ENCODE measurements around the gene DNAJA1. TPM values are rescaled to one million over a fixed set of nuclear protein-coding genes. Genes with fewer than 3 reads are reported as not detected.
"Not testable (repeated sequence)": the region's sequence is repeated elsewhere in the genome, so short reads cannot be mapped to it uniquely, and the experiment has no call there.

Gene DNAJA1
- 138 and 152 TPM in 2 replicates for total RNA-seq (2014; rRNA removed; shearing (Covaris generic))
- 163 and 176 TPM in 2 replicates for polyA plus RNA-seq (2015; cell fraction: cytosol; rRNA removed)
- 59.2 and 62.9 TPM in 2 replicates for polyA plus RNA-seq (2015; cell fraction: nucleus; rRNA removed)

DNA sequence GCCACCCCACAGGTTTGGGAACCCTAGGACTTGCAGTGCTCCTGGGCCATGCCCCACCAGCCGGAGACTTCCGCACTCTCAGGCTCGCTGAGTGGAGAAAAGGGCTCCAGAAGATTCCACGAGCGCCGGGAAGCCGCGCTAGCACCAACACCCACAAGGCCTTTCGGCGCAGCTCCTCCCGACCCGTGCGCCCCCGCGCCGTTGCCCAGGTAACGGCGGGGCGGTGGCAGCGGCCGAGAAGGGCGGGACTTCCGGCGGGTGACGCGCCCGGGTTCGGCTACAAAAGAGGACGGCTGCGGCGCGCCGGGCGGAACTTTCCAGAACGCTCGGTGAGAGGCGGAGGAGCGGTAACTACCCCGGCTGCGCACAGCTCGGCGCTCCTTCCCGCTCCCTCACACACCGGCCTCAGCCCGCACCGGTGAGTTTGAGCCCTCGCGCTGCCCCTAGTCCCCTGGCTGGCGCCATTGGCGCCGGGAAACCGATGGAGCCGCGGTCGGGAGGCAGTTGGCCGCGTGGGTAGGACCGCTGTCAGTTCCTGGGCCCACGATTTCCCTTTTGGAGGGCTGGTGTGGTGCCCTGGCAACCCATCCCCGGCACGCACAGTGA, at the start of gene DNAJA1:
Gene DNAJA1, plus strand, starts transcription at position 308 of the 606 bp plus-strand sequence. CDS start 1,212 bp downstream, outside the sequence.
- DNase-seq (ENCODE audit: low read depth, low spot score) = peak; percentile 87
- in situ Hi-C loops (cut with HindIII; ENCODE audit: low pct_unique_long_range_greater_than_20kb, low sequenced_read_pairs) = no loop called here

DNA sequence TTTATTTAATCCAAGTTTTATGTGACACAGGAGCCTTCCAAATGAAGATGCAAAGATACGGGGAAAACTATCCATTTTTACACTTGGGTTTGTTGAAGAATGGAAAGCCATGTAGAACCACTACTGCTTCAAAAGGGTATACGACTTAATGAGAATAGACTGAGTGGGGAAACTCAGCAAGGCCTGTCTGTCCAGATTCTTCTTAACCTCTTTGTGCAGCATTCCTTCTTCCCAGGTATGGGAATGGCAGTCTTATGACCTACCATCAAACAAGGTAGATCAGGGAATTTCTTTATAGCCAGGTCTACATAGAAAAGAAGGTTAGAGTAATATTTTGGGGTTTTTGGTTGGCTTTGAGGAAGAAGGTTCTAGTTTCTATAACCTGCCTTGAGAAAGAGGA, 47.0 kb upstream of the DNAJA1 start:
- in situ Hi-C loops (cut with HindIII; ENCODE audit: low pct_unique_long_range_greater_than_20kb, low sequenced_read_pairs) = no loop called here
- no peak for DNase-seq (ENCODE audit: low read depth, low spot score)

DNA sequence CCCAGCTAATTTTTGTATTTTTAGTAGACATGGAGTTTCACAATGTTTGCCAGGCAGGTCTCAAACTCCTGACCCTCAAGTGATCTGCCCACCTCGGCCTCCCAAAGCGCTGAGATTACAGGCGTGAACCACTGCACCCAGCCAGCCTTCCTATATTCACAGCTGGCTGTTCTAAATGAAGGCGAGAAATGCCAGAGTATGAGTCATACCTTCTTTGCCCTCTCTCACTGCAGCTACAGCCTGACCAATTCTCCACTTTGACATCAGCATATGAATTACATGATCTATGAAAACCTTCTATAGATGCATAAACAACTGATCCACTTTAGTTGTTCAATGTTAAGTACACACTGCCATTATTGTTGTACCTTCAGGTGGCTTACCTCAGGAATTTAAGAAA, 38.1 kb upstream of the DNAJA1 start:
- peak; percentile 76 for DNase-seq (ENCODE audit: low read depth, low spot score)
- in situ Hi-C loops (cut with HindIII; ENCODE audit: low pct_unique_long_range_greater_than_20kb, low sequenced_read_pairs) = no loop called here

DNA sequence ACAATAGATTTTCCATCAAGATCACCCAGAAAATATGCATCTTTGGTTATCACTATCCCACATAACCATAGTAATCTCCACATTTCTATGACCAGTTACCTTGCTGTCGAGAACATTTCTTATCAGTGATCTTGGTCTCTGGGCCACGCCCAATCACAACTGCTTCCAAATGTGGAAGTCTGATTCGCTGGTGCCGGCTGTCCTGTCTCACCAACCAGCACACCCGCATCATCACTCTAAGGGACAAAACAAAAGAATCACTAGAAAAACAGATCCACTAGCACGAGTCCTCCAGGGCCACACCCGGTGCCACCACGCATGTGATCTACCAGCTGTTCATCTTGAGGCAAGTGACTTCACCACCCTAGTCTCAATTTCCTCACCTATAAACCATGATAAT, 35.4 kb upstream of the DNAJA1 start:
- in situ Hi-C loops (cut with HindIII; ENCODE audit: low pct_unique_long_range_greater_than_20kb, low sequenced_read_pairs) = no loop called here
- no peak for DNase-seq (ENCODE audit: low read depth, low spot score)

DNA sequence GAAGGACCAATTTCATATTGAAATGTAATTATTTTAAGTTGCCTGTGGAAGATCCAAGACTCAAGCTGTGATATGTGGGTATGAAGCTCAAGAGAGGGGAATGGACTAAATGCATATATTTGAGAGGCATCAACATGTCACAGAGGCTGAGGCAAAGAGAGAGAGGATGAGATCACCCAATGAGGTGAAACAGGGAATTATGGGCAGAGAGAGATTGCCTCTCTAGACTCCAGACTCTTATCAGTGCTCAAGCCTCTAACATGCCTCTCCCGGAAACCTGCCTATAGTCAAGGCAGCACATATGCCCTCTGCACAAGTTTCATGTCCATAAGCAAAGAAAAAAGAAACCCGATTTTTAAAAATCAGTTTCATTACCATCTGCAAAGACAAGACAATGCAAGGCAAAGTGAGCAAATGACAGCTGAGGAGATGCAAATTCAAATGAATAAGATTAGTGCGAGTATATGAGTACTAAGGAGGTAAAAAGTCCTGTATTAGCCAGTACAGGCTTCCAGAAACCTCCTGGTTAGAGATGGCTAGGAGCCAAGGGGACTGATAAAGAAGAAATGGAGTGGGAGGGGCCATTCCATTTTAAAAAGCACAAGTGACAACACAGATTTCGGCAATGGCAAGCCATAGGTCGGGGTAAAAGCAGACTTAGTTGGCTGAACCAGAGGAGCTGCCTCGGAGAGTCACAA, 33.0 kb upstream of the DNAJA1 start:
- DNase-seq (ENCODE audit: low read depth, low spot score) = no peak
- in situ Hi-C loops (cut with HindIII; ENCODE audit: low pct_unique_long_range_greater_than_20kb, low sequenced_read_pairs) = no loop called here

DNA sequence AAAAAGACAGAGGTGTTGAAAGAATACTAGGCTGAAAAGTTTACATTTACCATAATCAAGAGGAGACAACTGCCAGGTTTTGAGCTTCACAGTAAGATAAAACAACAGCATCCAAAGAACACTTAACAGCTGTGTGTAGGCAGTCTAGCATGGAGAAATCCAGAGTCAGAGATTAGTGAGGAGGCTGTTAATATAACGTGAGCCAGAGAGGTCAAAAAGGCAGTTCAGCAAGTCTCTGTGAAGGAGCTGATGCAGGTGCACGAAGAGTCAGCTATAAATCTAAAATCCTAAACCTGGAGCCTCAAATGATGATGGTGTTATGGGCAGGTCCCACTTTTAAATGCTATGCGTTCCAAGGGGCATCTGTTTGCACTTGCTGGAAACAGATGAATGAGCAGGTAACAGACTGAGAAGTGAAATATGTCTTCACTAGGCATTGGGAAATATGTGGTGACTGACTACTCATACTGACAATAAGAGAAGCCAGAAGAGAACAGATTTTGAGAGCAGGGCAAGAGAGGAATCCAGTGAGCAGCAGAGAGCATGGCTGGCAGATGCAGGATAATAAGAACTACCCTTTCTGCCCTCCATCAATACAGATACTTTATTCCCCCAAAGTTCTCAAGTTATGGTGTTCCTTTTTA, 32.4 kb upstream of the DNAJA1 start:
- DNase-seq (ENCODE audit: low read depth, low spot score) = no peak
- in situ Hi-C loops (cut with HindIII; ENCODE audit: low pct_unique_long_range_greater_than_20kb, low sequenced_read_pairs) = no loop called here

DNA sequence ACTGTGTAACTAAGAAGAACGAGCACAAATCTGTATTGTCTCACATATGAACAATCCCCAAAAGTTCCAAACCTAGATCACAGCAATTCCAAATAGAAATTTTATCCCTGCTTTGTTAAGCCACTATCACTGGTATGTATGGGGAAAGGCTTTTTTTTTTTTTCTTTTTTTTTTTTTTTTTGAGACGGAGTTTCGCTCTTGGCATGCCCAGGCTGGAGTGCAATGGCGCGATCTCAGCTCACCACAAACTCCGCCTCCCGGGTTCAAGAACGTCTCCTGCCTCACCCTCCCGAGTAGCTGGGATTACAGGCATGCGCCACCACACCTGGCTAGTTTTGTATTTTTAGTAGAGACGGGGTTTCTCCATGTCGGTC, 24.4 kb upstream of the DNAJA1 start:
- in situ Hi-C loops (cut with HindIII; ENCODE audit: low pct_unique_long_range_greater_than_20kb, low sequenced_read_pairs) = not testable (repeated sequence)

DNA sequence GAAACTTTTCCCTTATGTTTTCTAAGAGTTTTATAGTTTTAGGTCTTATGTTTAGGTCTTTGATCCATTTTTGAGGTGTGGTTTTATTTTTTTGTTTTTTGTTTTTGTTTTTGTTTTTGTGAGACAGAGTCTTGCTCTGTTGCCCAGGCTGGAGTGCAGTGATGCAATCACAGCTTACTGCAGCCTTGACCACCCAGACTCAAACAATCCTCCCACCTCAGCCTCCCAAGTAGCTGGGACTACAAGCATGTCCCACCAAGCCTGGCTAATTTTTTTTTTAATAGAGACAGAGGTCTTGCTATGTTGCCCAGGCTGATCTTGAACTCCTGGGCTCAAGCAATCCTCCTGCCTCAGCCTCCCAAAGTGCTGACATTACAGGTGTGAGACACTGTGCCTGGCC, 19.7 kb upstream of the DNAJA1 start:
- DNase-seq (ENCODE audit: low read depth, low spot score); in situ Hi-C loops (cut with HindIII; ENCODE audit: low pct_unique_long_range_greater_than_20kb, low sequenced_read_pairs): not testable (repeated sequence)

More for the DNA sequence above, 24.4 kb upstream of the DNAJA1 start:
- peak; percentile 7 for DNase-seq (ENCODE audit: low read depth, low spot score)

DNA sequence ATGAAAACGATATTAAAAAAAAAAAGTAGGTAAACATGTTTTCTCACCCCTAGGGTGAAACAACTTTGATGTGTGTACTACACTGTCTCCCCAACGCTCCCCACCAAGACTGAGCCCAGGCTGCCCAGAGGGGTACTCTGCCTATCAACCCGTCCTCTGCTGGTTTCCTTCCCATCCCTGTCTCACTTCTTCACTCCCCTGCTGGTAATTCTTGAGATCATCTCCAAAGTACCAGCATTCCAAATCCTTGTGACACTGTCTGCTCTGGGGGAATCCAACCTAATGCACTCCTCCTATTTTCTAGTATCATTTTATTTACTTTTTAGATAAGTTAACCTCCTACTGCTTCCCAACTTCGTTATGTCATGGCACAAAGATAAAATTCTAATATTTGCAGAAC, 17.3 kb upstream of the DNAJA1 start:
- in situ Hi-C loops (cut with HindIII; ENCODE audit: low pct_unique_long_range_greater_than_20kb, low sequenced_read_pairs) = no loop called here
- peak; percentile 4 for DNase-seq (ENCODE audit: low read depth, low spot score)

DNA sequence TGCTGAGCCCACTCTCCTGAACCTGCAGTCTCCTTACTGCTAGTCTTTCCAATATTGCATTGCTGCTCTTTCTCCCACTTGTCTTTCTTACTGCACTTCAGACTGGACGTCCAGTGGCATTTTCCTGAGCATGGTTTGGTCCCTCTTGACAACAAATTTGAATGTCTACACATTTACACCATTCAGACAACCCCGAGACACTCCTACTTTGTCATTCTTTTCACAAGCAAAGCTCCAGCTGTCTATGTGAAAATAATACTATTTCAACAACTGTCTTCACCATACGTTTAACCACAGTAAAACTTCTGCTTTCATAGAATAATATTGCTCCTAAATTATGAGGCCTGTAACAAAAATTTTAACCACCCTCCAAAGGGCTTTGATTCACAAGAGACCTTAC, 13.2 kb upstream of the DNAJA1 start:
- in situ Hi-C loops (cut with HindIII; ENCODE audit: low pct_unique_long_range_greater_than_20kb, low sequenced_read_pairs) = no loop called here
- DNase-seq (ENCODE audit: low read depth, low spot score) = no peak

DNA sequence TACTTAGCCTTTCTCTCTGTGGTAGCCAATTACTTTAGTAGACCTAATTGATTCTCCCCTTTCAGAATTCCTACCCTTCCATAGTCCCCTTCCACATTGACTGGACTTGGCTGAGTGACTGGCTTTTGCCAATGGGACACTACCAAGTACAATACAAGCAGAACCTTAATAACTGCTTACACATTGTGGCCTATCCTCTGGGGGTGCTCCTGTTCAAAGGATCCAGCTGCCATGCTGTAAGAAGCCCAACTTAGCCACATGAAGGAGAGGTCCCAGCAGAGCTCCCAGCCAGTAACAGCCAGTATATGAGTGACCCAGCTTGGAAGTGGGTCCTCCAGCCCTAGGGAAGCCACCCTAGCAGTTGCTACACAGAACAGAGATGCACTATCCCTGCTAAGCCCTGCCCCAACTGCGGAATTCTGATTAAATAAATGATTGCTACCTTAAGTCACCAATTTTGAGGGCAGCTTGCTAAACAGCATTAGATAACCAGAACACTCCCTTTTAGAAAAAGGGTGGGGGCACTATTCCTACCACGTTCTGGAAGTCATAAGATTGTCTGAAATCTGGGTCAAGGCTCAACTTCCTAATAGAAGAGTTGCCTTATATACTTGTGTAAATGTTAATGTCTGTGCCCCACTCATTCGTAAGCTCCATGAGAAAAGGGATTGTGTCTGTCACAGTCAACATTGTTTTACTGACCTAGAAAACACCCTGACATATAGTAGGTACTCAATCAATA, 12.6 kb upstream of the DNAJA1 start:
- in situ Hi-C loops (cut with HindIII; ENCODE audit: low pct_unique_long_range_greater_than_20kb, low sequenced_read_pairs) = no loop called here
- DNase-seq (ENCODE audit: low read depth, low spot score) = no peak

DNA sequence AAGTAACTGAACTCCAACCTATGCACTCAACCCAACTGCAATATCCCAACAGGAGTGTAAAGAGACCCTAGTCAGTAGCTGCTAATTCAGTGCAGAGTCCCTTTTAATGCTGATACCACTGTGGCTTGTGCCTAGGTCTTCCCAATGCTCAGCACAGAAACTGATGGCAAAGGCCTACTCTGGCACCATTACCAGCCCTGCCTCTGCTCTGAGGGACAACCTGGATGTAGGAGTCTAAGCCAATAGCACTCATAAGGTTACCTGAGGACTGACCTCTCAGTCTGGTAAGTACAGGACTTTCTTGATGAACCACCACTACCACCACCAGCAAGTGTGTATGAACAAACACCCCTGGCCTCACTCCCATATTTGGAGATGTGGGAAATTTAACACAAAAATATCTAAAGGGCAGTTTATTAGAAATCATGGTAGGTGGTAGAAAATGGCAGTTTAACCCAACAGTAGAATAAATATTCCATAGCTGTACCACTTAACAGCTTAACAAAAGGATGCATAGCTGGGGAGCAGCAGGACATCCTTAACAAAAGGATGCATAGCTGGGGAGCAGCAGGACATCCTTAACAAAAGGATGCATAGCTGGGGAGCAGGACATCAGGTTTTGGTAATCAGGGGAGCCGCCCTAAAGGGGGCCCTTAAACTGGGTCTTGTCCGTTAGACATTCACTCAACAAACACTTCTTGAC, 11.0 kb upstream of the DNAJA1 start:
- in situ Hi-C loops (cut with HindIII; ENCODE audit: low pct_unique_long_range_greater_than_20kb, low sequenced_read_pairs) = no loop called here
- no peak for DNase-seq (ENCODE audit: low read depth, low spot score)

DNA sequence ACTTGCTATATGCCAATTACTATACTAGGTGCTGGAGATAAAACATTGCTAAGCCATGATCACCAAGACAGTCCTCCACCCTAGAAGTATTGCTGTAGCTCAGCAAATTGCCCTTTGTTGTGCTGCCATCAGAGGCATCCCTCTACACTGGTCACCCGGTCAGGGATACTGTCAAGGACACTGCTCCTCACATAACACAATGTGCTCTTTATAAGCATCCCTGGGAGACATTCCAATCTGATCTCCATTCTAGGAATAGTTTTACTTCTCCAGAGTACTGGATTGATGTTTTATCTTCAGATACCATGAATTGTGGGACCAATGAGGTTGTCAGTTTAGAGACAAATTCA, 10.4 kb upstream of the DNAJA1 start:
- in situ Hi-C loops (cut with HindIII; ENCODE audit: low pct_unique_long_range_greater_than_20kb, low sequenced_read_pairs) = no loop called here
- DNase-seq (ENCODE audit: low read depth, low spot score) = peak; percentile 19

DNA sequence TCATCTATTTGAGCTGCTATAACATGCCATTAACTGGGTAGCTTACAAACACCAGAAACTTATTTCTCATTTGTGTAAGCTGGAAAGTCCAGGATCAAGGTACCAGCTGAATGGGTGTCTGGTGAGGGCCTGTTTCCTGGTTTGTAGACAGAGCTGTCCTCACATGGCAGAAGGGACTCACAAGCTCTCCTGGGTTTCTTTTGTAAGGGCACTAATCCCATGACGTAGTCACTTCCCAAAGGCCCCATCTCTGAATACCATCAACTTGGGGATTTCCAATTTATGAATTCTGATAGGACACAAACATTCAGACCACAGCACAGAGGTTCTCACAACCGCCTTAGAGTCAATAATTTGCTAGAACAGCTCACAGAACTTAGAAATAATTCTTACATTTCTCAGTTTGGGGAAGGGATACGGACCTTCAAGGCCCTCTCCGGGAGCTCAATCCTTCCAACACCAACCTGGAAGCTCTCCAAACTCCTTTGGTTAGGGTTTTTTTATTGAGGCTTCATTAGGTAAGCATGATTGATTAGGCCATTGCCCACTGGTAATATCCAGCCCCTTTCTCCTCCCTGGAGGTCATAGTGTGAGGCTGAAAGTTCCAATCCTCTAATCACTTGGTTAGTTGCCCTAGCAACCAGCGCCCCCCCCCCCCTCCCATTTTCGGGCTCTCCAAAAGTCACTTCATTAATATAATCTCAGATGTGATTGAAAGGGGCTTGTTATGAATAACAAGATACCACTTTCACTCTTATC, 7.6 kb upstream of the DNAJA1 start:
- DNase-seq (ENCODE audit: low read depth, low spot score) = no peak
- in situ Hi-C loops (cut with HindIII; ENCODE audit: low pct_unique_long_range_greater_than_20kb, low sequenced_read_pairs) = no loop called here

DNA sequence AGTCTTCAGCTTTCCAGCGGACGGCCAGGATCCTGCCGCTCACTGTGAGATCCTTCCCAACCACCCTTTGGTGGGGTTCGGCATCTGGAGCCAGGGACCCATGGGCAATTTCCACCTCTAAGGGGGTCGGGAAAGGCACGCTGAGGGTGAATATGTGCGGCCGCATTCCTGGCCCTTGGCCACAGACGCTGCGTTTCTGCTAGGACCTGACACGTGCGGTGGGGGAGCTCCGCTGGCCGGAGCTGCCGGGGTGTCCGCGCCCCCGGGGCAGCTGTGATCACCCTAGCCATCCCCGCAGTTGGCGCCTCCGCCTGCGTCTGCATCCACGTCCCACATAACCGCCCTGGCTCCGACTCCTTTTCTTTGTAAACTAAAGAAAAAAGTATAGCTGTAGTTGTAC, 5.3 kb upstream of the DNAJA1 start:
- DNase-seq (ENCODE audit: low read depth, low spot score) = no peak
- in situ Hi-C loops (cut with HindIII; ENCODE audit: low pct_unique_long_range_greater_than_20kb, low sequenced_read_pairs) = no loop called here

DNA sequence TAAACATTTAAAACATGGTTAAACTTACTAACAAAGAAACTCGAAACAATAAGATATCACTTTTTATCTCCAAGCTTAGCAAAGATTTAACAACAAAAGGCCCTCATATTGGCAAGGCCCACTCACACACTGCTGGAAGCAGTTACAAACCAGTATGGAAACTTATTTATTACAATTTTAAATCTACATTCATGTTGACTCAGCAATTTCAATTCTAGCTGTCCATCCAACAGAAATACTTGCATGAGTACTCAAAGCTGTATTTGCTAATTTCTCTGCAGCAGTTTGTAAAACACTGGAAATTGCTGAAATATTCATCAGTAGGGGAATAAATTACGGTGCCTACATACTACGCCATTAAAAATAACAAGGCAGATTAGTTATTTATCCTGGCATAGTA, 2.8 kb upstream of the DNAJA1 start:
- in situ Hi-C loops (cut with HindIII; ENCODE audit: low pct_unique_long_range_greater_than_20kb, low sequenced_read_pairs) = no loop called here

DNA sequence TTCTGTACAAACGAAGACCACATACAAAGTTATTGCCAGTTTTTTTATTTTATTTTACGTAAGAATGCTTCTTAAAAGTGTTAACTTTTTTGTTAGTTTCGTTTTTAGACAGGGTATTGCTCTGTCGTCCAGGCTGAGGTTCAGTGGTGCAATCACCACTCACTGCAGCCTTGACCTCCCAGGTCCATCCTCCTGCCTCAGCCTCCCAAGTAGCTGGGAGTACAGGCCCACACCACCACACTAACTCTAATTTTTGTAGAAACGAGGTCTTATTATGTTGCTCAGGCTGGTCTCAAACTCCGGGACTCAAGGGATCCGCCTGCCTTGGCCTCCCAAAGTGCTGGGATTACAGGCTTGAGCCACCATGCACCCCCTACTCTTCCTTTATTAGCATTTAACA, 2.3 kb upstream of the DNAJA1 start:
- in situ Hi-C loops (cut with HindIII; ENCODE audit: low pct_unique_long_range_greater_than_20kb, low sequenced_read_pairs) = no loop called here
- DNase-seq (ENCODE audit: low read depth, low spot score) = no peak

More for the DNA sequence above, 2.8 kb upstream of the DNAJA1 start:
- no peak for DNase-seq (ENCODE audit: low read depth, low spot score)

Measured in SK-MEL-5 (cell line).